ENCODE measurements around the gene USP54. TPM values are rescaled to one million over a fixed set of nuclear protein-coding genes. Genes with fewer than 3 reads are reported as not detected.

Gene USP54
- total and polyA plus RNA-seq, 9 of the 15 experiments (the other 6 are each of a cell fraction or from before 2014, with no cell fraction given): 3.8 to 40.1 (median 16.9) TPM

GRCh38 chr10:73495226-73495883 is 95.8 kb downstream of the USP54 start (continued):
- TF ChIP-seq TFE3 (CRISPR knock-in tag; IDR thresholded peaks at IDR 0.05) (no peak), ZEB2 (IDR thresholded peaks at IDR 0.05) (no peak; the same call in 1 of the 2 replicates), ERF (CRISPR knock-in tag; IDR thresholded peaks at IDR 0.05) (peak; percentile 42; the same call in 1 of the 2 replicates), ZNF77 (CRISPR knock-in tag; IDR thresholded peaks at IDR 0.05) (no peak), CBX5 (IDR thresholded peaks at IDR 0.05; ENCODE audit: borderline replicate concordance, low read depth) (no peak; the same call in 1 of the 2 replicates), XRCC5 (IDR thresholded peaks at IDR 0.05; ENCODE audit: low read depth, low read length) (peak; percentile 71), RERE (CRISPR knock-in tag; IDR thresholded peaks at IDR 0.05; ENCODE audit: borderline replicate concordance) (peak; percentile 95), RBM39 (optimal IDR thresholded peaks at IDR 0.05; ENCODE audit: low read depth, low read length) (peak; percentile 10), CXXC5 (CRISPR knock-in tag; IDR thresholded peaks at IDR 0.05) (peak; percentile 65), RBM34 (IDR thresholded peaks at IDR 0.05; ENCODE audit: borderline replicate concordance, insufficient read depth, low read length) (no peak), EP300 (IDR thresholded peaks at IDR 0.05; ENCODE audit: low read length) (no peak; the same call in 1 of the 2 replicates), THRAP3 (IDR thresholded peaks at IDR 0.05; ENCODE audit: borderline replicate concordance) (no peak), ZBTB1 (CRISPR knock-in tag; IDR thresholded peaks at IDR 0.05; ENCODE audit: borderline replicate concordance, low read depth) (peak; percentile 90), HOXB6 (CRISPR knock-in tag; IDR thresholded peaks at IDR 0.05; ENCODE audit: borderline replicate concordance) (no peak), ZNF76 (CRISPR knock-in tag; IDR thresholded peaks at IDR 0.05; ENCODE audit: borderline replicate concordance) (no peak), KLF13 (tag; IDR thresholded peaks at IDR 0.05; ENCODE audit: borderline replicate concordance, low read depth) (peak; percentile 20; the same call in 1 of the 2 replicates), RBBP5 (IDR thresholded peaks at IDR 0.05; ENCODE audit: borderline replicate concordance, insufficient read depth, low read length, poor library complexity, severe bottlenecking) (peak; percentile 95), ZNF146 (CRISPR knock-in tag; IDR thresholded peaks at IDR 0.05; ENCODE audit: unreplicated experiment) (no peak), MLX (CRISPR knock-in tag; conservative IDR thresholded peaks at IDR 0.05) (no peak), FOXK2 (conservative IDR thresholded peaks at IDR 0.05 in 1 of 2, IDR thresholded peaks at IDR 0.05 in 1 of 2; ENCODE audit: low read depth in 2 of 2) (no peak), BCL6 (CRISPR knock-in tag; IDR thresholded peaks at IDR 0.05) (no peak)

Measured in K562 (cell line).